ENCODE measurements around the gene CCDC169.

The CCDC169 gene

GRCh38 chr13:36211567-36211966 is 86.0 kb downstream of the CCDC169 start:
- H3K4me1 ChIP-seq (ENCODE audit: control insufficient read depth in 1 of 2, insufficient read depth in 1 of 2, low read depth in 1 of 2, low read length in 1 of 2) = no peaks in the 10 kb centered on the region
- no peaks in the 10 kb centered on the region for H3K36me3 ChIP-seq
- no peak overlapping the region for H3K27ac ChIP-seq
- H3K9me3 ChIP-seq = no peaks in the 10 kb centered on the region
- no peak overlapping the region for H3K4me3 ChIP-seq (ENCODE audit: low read depth in 1 of 2, low read length in 1 of 2)
- no peaks in the 10 kb centered on the region for H3K27me3 ChIP-seq
- no peak for TF ChIP-seq CTCF (IDR thresholded peaks at IDR 0.05)

DNA sequence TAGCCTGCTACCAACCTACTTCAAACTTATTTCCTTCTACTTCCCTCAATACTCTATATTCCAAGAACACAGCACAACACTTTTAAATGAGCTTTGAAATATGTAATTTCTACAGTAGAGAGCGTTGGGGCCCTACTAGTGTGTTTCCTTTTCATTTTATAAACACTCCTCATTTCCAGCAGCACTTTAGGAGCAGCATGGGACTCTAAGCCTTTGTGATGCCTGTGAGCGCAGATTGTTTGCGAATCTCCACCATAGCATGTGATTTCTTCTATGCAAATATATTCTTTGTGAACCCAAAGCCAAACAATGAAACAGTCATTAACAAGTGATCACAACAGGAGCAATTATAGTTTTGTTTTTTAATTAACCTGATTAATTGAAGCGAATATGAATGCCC is 86.9 kb downstream of the CCDC169 start:
- TF ChIP-seq CTCF (IDR thresholded peaks at IDR 0.05) = no peak
- Histone ChIP-seq H3K4me3 (ENCODE audit: low read depth in 1 of 2, low read length in 1 of 2) (no peak overlapping the region), H3K27me3 (no peaks in the 10 kb centered on the region), H3K27ac (no peak overlapping the region), H3K36me3 (no peaks in the 10 kb centered on the region), H3K9me3 (no peaks in the 10 kb centered on the region), H3K4me1 (ENCODE audit: control insufficient read depth in 1 of 2, insufficient read depth in 1 of 2, low read depth in 1 of 2, low read length in 1 of 2) (no peaks in the 10 kb centered on the region)

DNA sequence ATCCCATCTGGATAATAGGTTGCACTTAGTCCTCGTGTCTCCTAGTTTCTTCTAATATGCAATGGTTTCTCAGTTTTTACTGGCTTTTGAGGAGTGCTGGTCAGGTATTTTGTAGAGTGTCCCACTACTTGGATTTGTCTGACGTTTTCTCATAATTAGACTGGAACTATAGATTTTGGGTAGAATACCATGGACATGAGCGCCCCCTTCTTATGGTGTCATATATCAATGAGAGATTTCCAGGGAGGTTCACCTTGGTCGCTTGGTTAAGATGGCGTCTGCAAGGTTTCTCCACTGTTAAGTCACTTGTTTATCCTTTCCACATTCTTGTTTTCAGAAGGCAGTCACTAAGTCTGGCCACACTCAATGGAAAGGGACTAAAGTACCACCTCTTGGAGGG is 89.9 kb downstream of the CCDC169 start:
- Histone ChIP-seq H3K36me3 (no peaks in the 10 kb centered on the region), H3K9me3 (no peaks in the 10 kb centered on the region), H3K4me3 (ENCODE audit: low read depth in 1 of 2, low read length in 1 of 2) (no peak overlapping the region), H3K27ac (no peak overlapping the region), H3K4me1 (ENCODE audit: control insufficient read depth in 1 of 2, insufficient read depth in 1 of 2, low read depth in 1 of 2, low read length in 1 of 2) (no peaks in the 10 kb centered on the region), H3K27me3 (no peaks in the 10 kb centered on the region)
- no peak for TF ChIP-seq CTCF (IDR thresholded peaks at IDR 0.05)

DNA sequence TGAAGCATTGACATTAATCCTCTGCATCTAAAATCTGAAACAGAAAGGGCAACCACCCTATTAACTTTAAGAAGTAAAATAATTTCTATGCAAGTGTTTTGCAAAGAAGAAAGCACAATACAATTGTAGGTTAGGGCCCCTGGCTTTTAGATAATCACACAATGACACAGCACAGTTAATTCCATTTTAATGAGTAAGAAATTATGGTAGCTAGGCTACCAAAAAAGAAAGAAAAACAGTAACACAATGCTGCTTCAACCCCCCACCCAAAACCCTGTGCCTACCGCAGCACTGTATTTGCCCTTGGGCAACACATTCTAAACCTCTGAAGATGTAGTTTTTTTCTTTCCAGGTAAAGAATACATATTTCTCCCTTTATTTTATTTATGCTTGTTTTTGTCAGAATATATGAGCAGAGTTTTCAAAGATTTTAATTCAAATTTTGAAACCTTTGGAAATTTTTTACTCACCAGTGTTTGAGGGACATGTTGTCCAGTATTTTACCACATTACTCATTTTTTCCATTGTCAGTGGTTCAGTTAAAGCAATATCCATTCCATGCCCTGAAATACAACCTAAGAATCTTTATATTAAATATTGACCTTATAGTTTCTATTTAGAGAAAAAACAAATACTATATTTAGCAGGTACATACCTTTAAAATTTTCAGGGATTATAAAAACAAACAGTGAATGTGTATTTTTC is 104.3 kb downstream of the CCDC169 start:
- H3K27ac ChIP-seq = no peak overlapping the region
- no peak for TF ChIP-seq CTCF (IDR thresholded peaks at IDR 0.05)
- H3K4me1 ChIP-seq (ENCODE audit: control insufficient read depth in 1 of 2, insufficient read depth in 1 of 2, low read depth in 1 of 2, low read length in 1 of 2) = no peaks in the 10 kb centered on the region
- no peaks in the 10 kb centered on the region for H3K9me3 ChIP-seq
- no peaks in the 10 kb centered on the region for H3K36me3 ChIP-seq
- H3K4me3 ChIP-seq (ENCODE audit: low read depth in 1 of 2, low read length in 1 of 2) = no peak overlapping the region
- no peaks in the 10 kb centered on the region for H3K27me3 ChIP-seq

DNA sequence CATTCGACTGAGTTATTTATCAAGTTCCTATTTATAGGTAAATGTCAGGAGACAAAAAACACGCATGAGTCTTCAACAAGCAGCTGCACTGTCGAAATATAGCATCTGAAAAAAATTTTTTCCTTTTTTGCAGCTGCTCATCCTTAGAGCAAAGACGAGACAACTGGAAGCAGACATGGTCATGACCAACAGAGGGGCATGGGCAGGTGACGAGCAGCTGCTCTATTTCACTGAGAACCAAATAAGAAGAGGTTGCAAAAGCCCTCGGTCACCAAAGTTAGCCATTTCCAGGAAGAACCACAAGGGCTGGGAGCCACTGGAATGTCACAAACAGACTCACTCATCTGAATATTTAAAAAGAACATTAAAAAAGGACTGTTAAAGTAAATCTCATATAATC is 105.4 kb downstream of the CCDC169 start:
- no peak for TF ChIP-seq CTCF (IDR thresholded peaks at IDR 0.05)
- Histone ChIP-seq H3K36me3 (no peaks in the 10 kb centered on the region), H3K27me3 (no peaks in the 10 kb centered on the region), H3K27ac (no peak overlapping the region), H3K9me3 (no peaks in the 10 kb centered on the region), H3K4me3 (ENCODE audit: low read depth in 1 of 2, low read length in 1 of 2) (no peak overlapping the region), H3K4me1 (ENCODE audit: control insufficient read depth in 1 of 2, insufficient read depth in 1 of 2, low read depth in 1 of 2, low read length in 1 of 2) (no peaks in the 10 kb centered on the region)

Measured in neutrophil (primary cell).